Peyer's patch (tissue), 4 donors: ENCODE measurements around the gene CLCN1. TPM values are rescaled to one million over a fixed set of nuclear protein-coding genes. Genes with fewer than 3 reads are reported as not detected.
A peak's percentile ranks its signal among the peaks of the same experiment; 100 is the strongest.

Source experiments
- DNase-seq, 3 donors: peaks; one replicate each; pipeline ENCODE4 v3.0.0-alpha.2; 2017 to 2019
- H3K27ac ChIP-seq, 4 donors: fragments of 200-600 bp; sonication (generic); one replicate each; pipeline ENCODE4 v1.5.1; 2016 to 2019
- H3K27me3 ChIP-seq, 2 donors: fragments of 200-600 bp; sonication (generic); one replicate each; pipeline ENCODE4 v1.5.1; 2019
- H3K36me3 ChIP-seq, 3 donors: fragments of 200-600 bp; sonication (generic); one replicate each; pipeline ENCODE4 v1.5.1; 2016 to 2019
- H3K4me1 ChIP-seq, 4 donors: fragments of 200-600 bp; sonication (generic); one replicate each; pipeline ENCODE4 v1.5.1; 2016 to 2019
- H3K4me3 ChIP-seq, 4 donors: fragments of 200-600 bp; sonication (generic); 1 replicate in 3 of 4; 2 replicates in 1 of 4; pipeline ENCODE4 v1.5.1; 2016 to 2019; ENCODE audit warnings: mild to moderate bottlenecking in 1 of 4
- H3K9me3 ChIP-seq, 4 donors: fragments of 200-600 bp; sonication (generic); one replicate each; pipeline ENCODE4 v1.5.1; 2016 to 2019; ENCODE audit warnings: mild to moderate bottlenecking in 1 of 4
- CTCF ChIP-seq, 6 experiments: fragments of 450-650 bp in 4 of 6; fragments of 200-600 bp in 2 of 6; sonication (generic) in 1 of 6; IDR thresholded peaks; one replicate each; pipeline ENCODE4 v1.5.1; 2017 to 2019; ENCODE audit warnings: antibody characterized with exemption in 6 of 6, mild to moderate bottlenecking in 3 of 6, moderate library complexity in 1 of 6
- POLR2A ChIP-seq, 2 donors: fragments of 450-650 bp; IDR thresholded peaks; one replicate each; pipeline ENCODE4 v1.5.1; 2017; ENCODE audit warnings: antibody characterized with exemption in 2 of 2, mild to moderate bottlenecking in 2 of 2, moderate library complexity in 2 of 2
- total RNA-seq, 4 donors: library from RNA; depleted of rRNA; stranded (reverse); fragments of >200 nt; gene quantifications; one replicate each; pipeline ENCODE4 v1.1.0, GENCODE V29; 2016

Gene CLCN1
- total RNA-seq, 4 donors from 2014 or later = 1.1 to 6.5 (median 2.5) TPM; not detected in 1

- Histone ChIP-seq H3K27ac (no peak overlapping the region), H3K4me3 (peak overlapping the region in 2 of 4 donors; percentile 30 to 41), H3K27me3 (no peaks in the 10 kb centered on the region), H3K9me3 (no peaks in the 10 kb centered on the region), H3K36me3 (no peaks in the 10 kb centered on the region), H3K4me1 (peaks cover 0 to 6% (median 0%) of the 10 kb centered on the region in 4 donors)
- peak; percentile 63 to 87 (median 77) for DNase-seq
- TF ChIP-seq CTCF (IDR thresholded peaks at IDR 0.05) = peak in 5 of 6 experiments; percentile 38 to 73 (median 63)
- TF ChIP-seq POLR2A (IDR thresholded peaks at IDR 0.05) = no peak
Observed at GRCh38 chr7:143345428-143345900, 29.6 kb downstream of the CLCN1 start.

- Histone ChIP-seq H3K27ac (no peak overlapping the region), H3K27me3 (no peaks in the 10 kb centered on the region), H3K9me3 (no peaks in the 10 kb centered on the region), H3K4me1 (peaks cover 0 to 6% (median 0%) of the 10 kb centered on the region in 4 donors), H3K4me3 (no peak overlapping the region), H3K36me3 (no peaks in the 10 kb centered on the region)
- TF ChIP-seq CTCF (IDR thresholded peaks at IDR 0.05) (no peak), POLR2A (IDR thresholded peaks at IDR 0.05) (no peak)
- DNase-seq = no peak
Observed at GRCh38 chr7:143346018-143346417, 30.1 kb downstream of the CLCN1 start.

- no peak for TF ChIP-seq POLR2A (IDR thresholded peaks at IDR 0.05)
- TF ChIP-seq CTCF (IDR thresholded peaks at IDR 0.05) = no peak
- Histone ChIP-seq H3K4me3 (no peak overlapping the region), H3K27ac (no peak overlapping the region), H3K36me3 (no peaks in the 10 kb centered on the region), H3K9me3 (no peaks in the 10 kb centered on the region), H3K4me1 (peaks cover 0 to 6% (median 0%) of the 10 kb centered on the region in 4 donors), H3K27me3 (no peaks in the 10 kb centered on the region)
- no peak for DNase-seq
Observed at GRCh38 chr7:143347950-143348349, 32.0 kb downstream of the CLCN1 start.

- TF ChIP-seq POLR2A (IDR thresholded peaks at IDR 0.05) = no peak
- TF ChIP-seq CTCF (IDR thresholded peaks at IDR 0.05) = no peak
- no peak for DNase-seq
- no peak overlapping the region for H3K4me3 ChIP-seq
- H3K27ac ChIP-seq = no peak overlapping the region
- no peaks in the 10 kb centered on the region for H3K27me3 ChIP-seq
- no peaks in the 10 kb centered on the region for H3K36me3 ChIP-seq
- no peaks in the 10 kb centered on the region for H3K9me3 ChIP-seq
- H3K4me1 ChIP-seq = no peaks in the 10 kb centered on the region
Observed at GRCh38 chr7:143351060-143351459, 35.1 kb downstream of the CLCN1 start.

- H3K9me3 ChIP-seq = no peaks in the 10 kb centered on the region
- H3K4me3 ChIP-seq = no peak overlapping the region
- no peaks in the 10 kb centered on the region for H3K4me1 ChIP-seq
- no peaks in the 10 kb centered on the region for H3K36me3 ChIP-seq
- TF ChIP-seq POLR2A (IDR thresholded peaks at IDR 0.05) (no peak), CTCF (IDR thresholded peaks at IDR 0.05) (no peak)
- H3K27me3 ChIP-seq = no peaks in the 10 kb centered on the region
- no peak overlapping the region for H3K27ac ChIP-seq
- no peak for DNase-seq
Observed at GRCh38 chr7:143351574-143351973, 35.7 kb downstream of the CLCN1 start.

- Histone ChIP-seq H3K36me3 (no peaks in the 10 kb centered on the region), H3K4me1 (no peaks in the 10 kb centered on the region), H3K27me3 (no peaks in the 10 kb centered on the region), H3K4me3 (no peak overlapping the region), H3K9me3 (no peaks in the 10 kb centered on the region), H3K27ac (no peak overlapping the region)
- no peak for DNase-seq
- TF ChIP-seq CTCF (IDR thresholded peaks at IDR 0.05) (no peak), POLR2A (IDR thresholded peaks at IDR 0.05) (no peak)
Observed at GRCh38 chr7:143352531-143353002, 36.7 kb downstream of the CLCN1 start.
